ENCODE results near the gene DLG2. TPM values are rescaled to one million over a fixed set of nuclear protein-coding genes. Genes with fewer than 3 reads are reported as not detected.

The DLG2 gene
- total and polyA plus RNA-seq, 2 donors (not counting 3 experiments of a cell fraction or from before 2014, with no cell fraction given): 0.15 to 1.1 TPM

- CTCF ChIA-PET: interaction anchor here (1.0 kb wide), 1 partner anchor 30 kb away, joined by 3 read pairs; no protein-coding TSS in a partner anchor
These were observed 1038.9 kb downstream of the DLG2 start for GRCh38 chr11:84588131-84588829.

DNA sequence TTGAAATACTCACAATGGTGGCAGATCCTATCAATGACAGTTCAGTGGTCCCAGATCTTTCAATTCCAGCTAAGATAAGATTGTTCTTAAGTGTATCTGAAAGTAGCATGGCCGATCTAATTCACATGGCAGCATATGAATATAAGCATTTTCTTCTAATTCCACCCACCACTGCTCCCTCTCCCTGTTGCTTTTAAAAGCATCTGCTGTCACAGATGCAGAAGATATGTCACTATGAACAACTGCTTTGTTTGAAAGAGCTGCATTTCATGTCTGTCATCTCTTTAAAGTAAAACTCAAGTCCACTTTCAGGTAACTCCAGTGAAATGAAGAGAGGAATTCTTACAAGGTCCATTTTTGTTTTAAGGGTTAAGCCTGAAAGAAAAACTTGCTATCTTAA is 1044.0 kb downstream of the DLG2 start:
- no peaks in the 10 kb centered on the region for H3K27me3 ChIP-seq (ENCODE audit: control insufficient read depth in 2 of 2, insufficient read depth in 2 of 2, low read length in 2 of 2)
- no peaks in the 10 kb centered on the region for H4K20me1 ChIP-seq (replicated peaks; ENCODE audit: control insufficient read depth, extremely low read depth, insufficient read depth, low read length)
- CTCF ChIA-PET: no interaction called here
- H3K4me1 ChIP-seq (ENCODE audit: control insufficient read depth, extremely low read depth, insufficient read depth, low read length): no peaks in the 10 kb centered on the region
- no peak overlapping the region for H2AFZ ChIP-seq (ENCODE audit: low read depth, low read length)
- H3K27ac ChIP-seq (ENCODE audit: insufficient read depth, low read depth, low read length): no peak overlapping the region
- BruUV-seq (replicated peaks): no TSS peak
- H3K4me3 ChIP-seq (replicated peaks in 1 of 3; ENCODE audit: insufficient read depth in 1 of 3, low read depth in 1 of 3, low read length in 3 of 3): no peak overlapping the region
- POLR2A ChIA-PET: no interaction called here
- DNase-seq (ENCODE audit: low read depth, low spot score): no peak
- FAIRE-seq: no peak
- H3K79me2 ChIP-seq (ENCODE audit: control insufficient read depth, insufficient read depth, low read length): no peaks in the 10 kb centered on the region
- dilution Hi-C loops (cut with MboI; ENCODE audit: extremely low pct_ligation_motif_present, low sequenced_read_pairs) (no loop called here), intact Hi-C loops (cut with micrococcal nuclease) (no loop called here)
- H3K9me1 ChIP-seq (replicated peaks; ENCODE audit: control insufficient read depth, extremely low read depth, insufficient read depth, low read length): no peaks in the 10 kb centered on the region
- H3K9ac ChIP-seq (replicated peaks; ENCODE audit: extremely low read depth, insufficient read depth, low read length): no peak overlapping the region
- H3K9me3 ChIP-seq (replicated peaks; ENCODE audit: control insufficient read depth, insufficient read depth, low read length): no peaks in the 10 kb centered on the region
- H3K36me3 ChIP-seq (ENCODE audit: control insufficient read depth in 2 of 2, extremely low read depth in 1 of 2, insufficient read depth in 2 of 2, low read length in 2 of 2): no peaks in the 10 kb centered on the region
- H3K4me2 ChIP-seq (ENCODE audit: insufficient read depth, low read length): no peak overlapping the region
- TF ChIP-seq, protein P1, sequence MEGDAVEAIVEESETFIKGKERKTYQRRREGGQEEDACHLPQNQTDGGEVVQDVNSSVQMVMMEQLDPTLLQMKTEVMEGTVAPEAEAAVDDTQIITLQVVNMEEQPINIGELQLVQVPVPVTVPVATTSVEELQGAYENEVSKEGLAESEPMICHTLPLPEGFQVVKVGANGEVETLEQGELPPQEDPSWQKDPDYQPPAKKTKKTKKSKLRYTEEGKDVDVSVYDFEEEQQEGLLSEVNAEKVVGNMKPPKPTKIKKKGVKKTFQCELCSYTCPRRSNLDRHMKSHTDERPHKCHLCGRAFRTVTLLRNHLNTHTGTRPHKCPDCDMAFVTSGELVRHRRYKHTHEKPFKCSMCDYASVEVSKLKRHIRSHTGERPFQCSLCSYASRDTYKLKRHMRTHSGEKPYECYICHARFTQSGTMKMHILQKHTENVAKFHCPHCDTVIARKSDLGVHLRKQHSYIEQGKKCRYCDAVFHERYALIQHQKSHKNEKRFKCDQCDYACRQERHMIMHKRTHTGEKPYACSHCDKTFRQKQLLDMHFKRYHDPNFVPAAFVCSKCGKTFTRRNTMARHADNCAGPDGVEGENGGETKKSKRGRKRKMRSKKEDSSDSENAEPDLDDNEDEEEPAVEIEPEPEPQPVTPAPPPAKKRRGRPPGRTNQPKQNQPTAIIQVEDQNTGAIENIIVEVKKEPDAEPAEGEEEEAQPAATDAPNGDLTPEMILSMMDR (IDR thresholded peaks at IDR 0.05; ENCODE audit: extremely low read depth in 1 of 2, insufficient read depth in 1 of 2, low read depth in 1 of 2, low read length in 2 of 2): no peak
- TF ChIP-seq GATA2 (IDR thresholded peaks at IDR 0.05; ENCODE audit: insufficient read depth, insufficient read length, low read depth, low read length) (no peak), MAX (IDR thresholded peaks at IDR 0.05; ENCODE audit: insufficient read depth, insufficient read length) (no peak), MYC (IDR thresholded peaks at IDR 0.05; ENCODE audit: low read depth, low read length) (no peak), FOS (IDR thresholded peaks at IDR 0.05; ENCODE audit: borderline replicate concordance, insufficient read depth, low read length) (no peak), EZH2 (IDR thresholded peaks at IDR 0.05; ENCODE audit: borderline replicate concordance, low read depth, low read length, severe bottlenecking) (no peak)

More at GRCh38 chr11:84588131-84588829, 1038.9 kb downstream of the DLG2 start:
- Histone ChIP-seq H3K36me3 (ENCODE audit: control insufficient read depth in 2 of 2, extremely low read depth in 1 of 2, insufficient read depth in 2 of 2, low read length in 2 of 2) (no peaks in the 10 kb centered on the region), H3K79me2 (ENCODE audit: control insufficient read depth, insufficient read depth, low read length) (no peaks in the 10 kb centered on the region), H4K20me1 (replicated peaks; ENCODE audit: control insufficient read depth, extremely low read depth, insufficient read depth, low read length) (no peaks in the 10 kb centered on the region), H3K4me1 (ENCODE audit: control insufficient read depth, extremely low read depth, insufficient read depth, low read length) (no peaks in the 10 kb centered on the region), H3K4me2 (ENCODE audit: insufficient read depth, low read length) (no peak overlapping the region), H3K27me3 (ENCODE audit: control insufficient read depth in 2 of 2, insufficient read depth in 2 of 2, low read length in 2 of 2) (no peaks in the 10 kb centered on the region), H3K9ac (replicated peaks; ENCODE audit: extremely low read depth, insufficient read depth, low read length) (no peak overlapping the region), H3K9me3 (replicated peaks; ENCODE audit: control insufficient read depth, insufficient read depth, low read length) (no peaks in the 10 kb centered on the region), H3K27ac (ENCODE audit: insufficient read depth, low read depth, low read length) (no peak overlapping the region), H3K9me1 (replicated peaks; ENCODE audit: control insufficient read depth, extremely low read depth, insufficient read depth, low read length) (no peaks in the 10 kb centered on the region), H2AFZ (ENCODE audit: low read depth, low read length) (no peak overlapping the region), H3K4me3 (replicated peaks in 1 of 3; ENCODE audit: insufficient read depth in 1 of 3, low read depth in 1 of 3, low read length in 3 of 3) (no peak overlapping the region)
- no TSS peak for BruUV-seq (replicated peaks)
- FAIRE-seq (no peak), DNase-seq (ENCODE audit: low read depth, low spot score) (no peak)
- POLR2A ChIA-PET: no interaction called here
- no peak for TF ChIP-seq MYC (IDR thresholded peaks at IDR 0.05; ENCODE audit: low read depth, low read length)
- TF ChIP-seq, protein P1 (IDR thresholded peaks at IDR 0.05; ENCODE audit: extremely low read depth in 1 of 2, insufficient read depth in 1 of 2, low read depth in 1 of 2, low read length in 2 of 2): no peak
- no peak for TF ChIP-seq FOS (IDR thresholded peaks at IDR 0.05; ENCODE audit: borderline replicate concordance, insufficient read depth, low read length)
- TF ChIP-seq JUN (IDR thresholded peaks at IDR 0.05; ENCODE audit: borderline replicate concordance, insufficient read depth, insufficient read length, low read depth): no peak
- no peak for TF ChIP-seq POLR2AphosphoS5 (IDR thresholded peaks at IDR 0.05; ENCODE audit: insufficient read depth, low read depth, low read length)
- dilution Hi-C loops (cut with MboI; ENCODE audit: extremely low pct_ligation_motif_present, low sequenced_read_pairs) (no loop called here), intact Hi-C loops (cut with micrococcal nuclease) (no loop called here)
